GM23338 (cell line): ENCODE data around the gene HOXD4.
A peak's percentile ranks its signal among the peaks of the same experiment; 100 is the strongest.

Experiments used
- EZH2 ChIP-seq: fragments of 200-600 bp; sonication (generic); IDR thresholded peaks from one replicate; pipeline ENCODE4 v1.8.0; 2017; ENCODE audit warnings: antibody characterized with exemption, mild to moderate bottlenecking, low read depth; ENCODE audit not compliant: unreplicated experiment
- POLR2AphosphoS5 ChIP-seq: IDR thresholded peaks from 2 replicates; pipeline ENCODE4 v1.6.1; 2016; ENCODE audit warnings: antibody characterized with exemption, low read depth
- TF ChIP-seq, protein P1 (sequence below), 2 experiments: fragments of 200-600 bp in 1 of 2; sonication (generic) in 1 of 2; conservative IDR thresholded peaks; 2 replicates each; pipeline versions ENCODE4 v1.5.1 to v1.6.1; 2016 to 2017; ENCODE audit warnings: antibody characterized with exemption in 2 of 2, low read depth in 2 of 2, mild to moderate bottlenecking in 2 of 2, moderate library complexity in 1 of 2

DNA sequence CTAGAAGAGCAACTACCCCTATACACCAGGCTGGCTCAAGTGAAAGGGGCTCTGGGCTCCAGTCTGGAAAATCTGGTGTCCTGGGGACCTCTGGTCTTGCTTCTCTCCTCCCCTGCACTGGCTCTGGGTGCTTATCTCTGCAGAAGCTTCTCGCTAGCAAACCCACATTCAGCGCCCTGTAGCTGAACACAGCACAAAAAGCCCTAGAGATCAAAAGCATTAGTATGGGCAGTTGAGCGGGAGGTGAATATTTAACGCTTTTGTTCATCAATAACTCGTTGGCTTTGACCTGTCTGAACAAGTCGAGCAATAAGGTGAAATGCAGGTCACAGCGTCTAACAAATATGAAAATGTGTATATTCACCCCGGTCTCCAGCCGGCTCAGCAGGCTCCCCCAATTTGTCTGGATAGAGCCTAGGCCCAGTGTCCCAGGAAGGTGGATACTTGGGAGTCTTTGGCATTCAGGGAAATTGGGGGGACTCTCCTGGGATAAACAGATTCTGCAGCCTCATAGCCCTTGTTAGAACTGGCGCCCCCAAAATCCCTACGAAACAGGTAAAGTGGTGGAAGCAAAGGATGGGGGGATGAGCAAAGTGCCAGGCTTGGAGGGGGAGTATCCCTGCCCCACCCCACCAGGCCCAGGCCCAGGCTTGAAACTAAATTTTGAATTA is 2.5 kb upstream of the HOXD4 start:
- TF ChIP-seq, protein P1, sequence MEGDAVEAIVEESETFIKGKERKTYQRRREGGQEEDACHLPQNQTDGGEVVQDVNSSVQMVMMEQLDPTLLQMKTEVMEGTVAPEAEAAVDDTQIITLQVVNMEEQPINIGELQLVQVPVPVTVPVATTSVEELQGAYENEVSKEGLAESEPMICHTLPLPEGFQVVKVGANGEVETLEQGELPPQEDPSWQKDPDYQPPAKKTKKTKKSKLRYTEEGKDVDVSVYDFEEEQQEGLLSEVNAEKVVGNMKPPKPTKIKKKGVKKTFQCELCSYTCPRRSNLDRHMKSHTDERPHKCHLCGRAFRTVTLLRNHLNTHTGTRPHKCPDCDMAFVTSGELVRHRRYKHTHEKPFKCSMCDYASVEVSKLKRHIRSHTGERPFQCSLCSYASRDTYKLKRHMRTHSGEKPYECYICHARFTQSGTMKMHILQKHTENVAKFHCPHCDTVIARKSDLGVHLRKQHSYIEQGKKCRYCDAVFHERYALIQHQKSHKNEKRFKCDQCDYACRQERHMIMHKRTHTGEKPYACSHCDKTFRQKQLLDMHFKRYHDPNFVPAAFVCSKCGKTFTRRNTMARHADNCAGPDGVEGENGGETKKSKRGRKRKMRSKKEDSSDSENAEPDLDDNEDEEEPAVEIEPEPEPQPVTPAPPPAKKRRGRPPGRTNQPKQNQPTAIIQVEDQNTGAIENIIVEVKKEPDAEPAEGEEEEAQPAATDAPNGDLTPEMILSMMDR (conservative IDR thresholded peaks at IDR 0.05; ENCODE audit: low read depth in 2 of 2): no peak
- TF ChIP-seq POLR2AphosphoS5 (no peak), EZH2 (peak; percentile 82)
